ENCODE data around the gene FDPS.
A peak's percentile ranks its signal among the peaks of the same experiment; 100 is the strongest.
"Not testable (repeated sequence)": the region's sequence is repeated elsewhere in the genome, so short reads cannot be mapped to it uniquely, and the experiment has no call there.

Gene FDPS

DNA sequence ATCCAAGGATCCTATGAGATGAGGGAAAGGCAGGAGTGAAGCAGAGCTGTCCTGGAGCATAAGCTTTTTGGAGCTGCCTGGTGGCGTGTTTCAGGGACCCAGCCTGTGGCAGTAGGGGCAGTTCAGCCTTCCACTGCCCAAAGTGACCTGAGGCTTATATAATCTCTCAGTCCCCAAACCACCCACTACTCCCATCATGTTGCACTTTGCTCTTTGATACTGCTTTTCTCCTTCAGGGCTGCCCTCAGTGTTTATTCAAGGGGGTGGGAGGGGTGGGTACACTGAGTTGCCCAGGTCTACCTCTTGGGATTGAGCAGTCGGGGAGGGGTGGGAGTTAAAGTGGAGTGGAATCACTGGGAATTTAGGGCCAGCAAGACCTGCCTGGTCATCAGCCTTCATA is 22.1 kb upstream of the FDPS start:
- DNase-seq: no peak

GRCh38 chr1:155287987-155288543 is 20.6 kb upstream of the FDPS start:
- DNase-seq: no peak

- not testable (repeated sequence) for DNase-seq
Observed at GRCh38 chr1:155291006-155291405, 17.7 kb upstream of the FDPS start.

GRCh38 chr1:155293086-155293749 is 15.4 kb upstream of the FDPS start:
- DNase-seq: no peak

- DNase-seq: no peak
Observed at GRCh38 chr1:155294520-155295182, 14.0 kb upstream of the FDPS start.

- no peak for DNase-seq
Observed at GRCh38 chr1:155295183-155295941, 13.3 kb upstream of the FDPS start.

DNA sequence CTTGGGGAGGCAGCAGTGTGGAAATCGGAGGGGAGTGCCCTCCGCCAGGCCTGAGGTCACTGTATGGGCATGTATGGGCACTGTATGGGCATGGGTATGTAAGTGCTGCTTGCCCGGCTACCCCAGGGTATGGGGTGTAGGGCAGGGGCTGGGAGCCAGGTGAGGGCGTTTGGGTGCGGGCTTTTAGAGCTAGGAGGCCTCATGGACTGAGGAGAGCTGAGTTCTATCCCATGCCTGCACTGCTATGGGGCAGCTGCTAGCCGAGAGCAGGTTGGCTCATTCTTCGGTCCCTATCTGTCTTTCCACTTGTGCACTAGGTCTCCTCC is 12.8 kb upstream of the FDPS start:
- DNase-seq: no peak

- DNase-seq: no peak
Observed at GRCh38 chr1:155296661-155297060, 12.0 kb upstream of the FDPS start.

- no peak for DNase-seq
Observed at GRCh38 chr1:155297384-155297783, 11.3 kb upstream of the FDPS start.

DNA sequence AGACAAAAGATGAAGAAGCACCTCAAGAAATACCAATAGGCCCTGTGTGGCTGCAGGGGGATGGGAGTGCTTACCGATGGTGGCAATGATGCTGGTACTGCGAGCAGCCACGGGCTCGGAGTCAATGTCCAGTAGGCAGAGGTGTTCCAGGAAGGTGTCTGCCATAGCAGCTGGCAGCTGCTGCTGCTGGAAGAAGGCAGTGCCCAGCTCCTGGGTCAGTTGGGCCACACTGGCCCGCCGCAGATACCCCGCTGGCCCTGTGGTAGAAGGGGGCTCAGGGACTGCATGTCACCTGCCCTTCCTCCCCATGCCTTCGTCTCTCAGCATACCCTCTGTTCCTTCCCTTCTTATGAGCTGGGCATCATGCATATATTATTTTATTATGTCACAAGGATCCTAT is 8.6 kb upstream of the FDPS start:
- no peak for DNase-seq

- DNase-seq: no peak
Observed at GRCh38 chr1:155300553-155301329, 7.9 kb upstream of the FDPS start.

DNA sequence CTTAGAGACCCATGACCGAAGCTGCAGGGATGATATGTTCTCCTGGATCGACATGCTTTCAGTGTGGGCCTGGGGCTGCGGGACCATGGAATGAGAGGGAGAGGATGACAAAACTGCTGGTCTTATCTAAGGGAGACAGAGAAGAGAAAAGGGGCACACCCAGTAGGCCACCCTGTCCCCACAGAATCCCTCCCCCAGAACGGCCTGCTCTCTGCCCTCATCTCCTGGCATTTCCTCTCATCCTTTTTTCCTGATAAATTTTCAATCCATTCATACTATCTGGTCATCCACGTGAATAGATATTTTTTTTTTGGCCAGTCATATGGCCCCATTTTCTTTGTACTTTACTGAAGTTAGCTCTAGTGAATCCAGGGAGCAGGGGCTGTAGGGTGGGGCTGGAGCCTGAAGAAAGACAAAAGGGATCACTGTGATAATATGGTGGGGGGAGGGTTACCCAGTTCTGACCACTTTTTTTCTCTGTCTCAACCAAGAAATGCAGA is 7.3 kb upstream of the FDPS start, which contains the start of gene PKLR:
Gene PKLR, minus strand, starts transcription at position 97 of the 500 bp plus-strand sequence. Its CDS starts 43 bp downstream, at position 54.
- no peak for DNase-seq

GRCh38 chr1:155304558-155305063 is 4.1 kb upstream of the FDPS start:
- DNase-seq: no peak

DNA sequence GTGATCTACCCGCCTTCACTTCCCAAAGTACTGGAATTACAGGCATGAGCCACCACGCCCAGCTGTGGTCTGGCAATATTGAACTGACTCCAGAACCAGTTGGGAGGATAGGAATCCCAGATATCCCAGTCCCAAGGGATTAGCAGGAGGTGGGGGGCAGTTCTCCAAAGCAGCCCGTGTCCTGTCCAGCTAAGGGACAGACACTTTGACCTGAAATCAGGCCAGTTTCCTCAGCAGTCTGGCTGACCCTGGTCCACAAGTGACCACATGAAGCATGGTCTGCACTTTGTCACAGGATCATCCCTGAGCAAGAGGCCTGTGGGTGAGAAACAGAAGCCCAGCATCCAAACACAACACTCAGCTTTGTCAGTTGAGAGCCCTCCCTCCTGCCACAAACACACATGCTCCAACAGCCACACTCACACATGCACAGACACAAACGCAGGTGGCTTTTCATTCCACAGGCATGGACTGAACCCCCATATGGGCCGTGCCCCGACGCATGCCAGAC is 2.7 kb upstream of the FDPS start:
- DNase-seq: no peak

DNA sequence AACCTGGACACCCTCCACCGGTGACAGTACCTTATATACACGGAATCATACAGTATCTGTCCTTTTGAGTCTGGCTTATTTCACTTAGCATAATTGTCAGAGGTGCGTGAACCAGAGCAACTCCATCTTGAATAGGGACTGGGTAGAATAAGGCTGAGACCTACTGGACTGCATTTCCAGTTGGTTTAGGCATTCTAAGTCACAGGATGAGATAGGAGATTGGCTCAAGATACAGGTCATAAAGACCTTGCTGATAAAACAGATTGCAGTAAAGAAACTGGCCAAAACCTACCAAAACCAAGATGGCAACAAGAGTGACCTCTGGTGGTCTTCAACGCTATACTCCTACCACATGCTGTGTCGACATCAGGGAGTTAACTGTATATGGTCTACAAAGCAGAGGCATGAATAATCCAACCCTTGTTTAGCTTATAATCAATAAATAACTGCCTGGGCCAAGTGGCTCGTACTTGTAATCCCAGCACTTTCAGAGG is 1.4 kb upstream of the FDPS start:
- no peak for DNase-seq

DNA sequence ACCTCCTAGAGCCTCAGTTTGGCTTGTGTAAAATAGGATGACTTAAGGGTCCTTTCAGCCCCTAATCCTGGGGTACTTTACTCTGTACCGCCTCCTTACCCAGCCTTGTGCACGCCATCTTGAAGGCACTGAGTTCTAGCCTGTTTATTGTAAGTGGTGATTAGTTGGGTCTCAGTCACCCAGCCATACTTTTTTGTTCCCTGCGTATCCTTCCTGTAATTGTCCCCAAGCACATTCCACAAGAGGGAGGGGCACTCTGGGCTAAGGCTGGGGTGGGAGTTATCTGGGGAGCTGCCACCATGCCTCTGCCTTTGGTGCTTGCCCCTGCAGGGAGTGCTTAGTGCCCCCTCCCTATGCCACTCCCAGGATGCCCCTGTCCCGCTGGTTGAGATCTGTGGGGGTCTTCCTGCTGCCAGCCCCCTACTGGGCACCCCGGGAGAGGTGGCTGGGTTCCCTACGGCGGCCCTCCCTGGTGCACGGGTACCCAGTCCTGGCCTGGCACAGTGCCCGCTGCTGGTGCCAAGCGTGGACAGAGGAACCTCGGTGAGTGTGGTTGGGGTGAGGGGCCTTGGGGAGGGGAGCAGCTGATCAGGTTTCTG is 856 bp downstream of the FDPS start:
- no peak for DNase-seq

GRCh38 chr1:155313261-155313660 is 4.6 kb downstream of the FDPS start:
- no peak for DNase-seq

DNA sequence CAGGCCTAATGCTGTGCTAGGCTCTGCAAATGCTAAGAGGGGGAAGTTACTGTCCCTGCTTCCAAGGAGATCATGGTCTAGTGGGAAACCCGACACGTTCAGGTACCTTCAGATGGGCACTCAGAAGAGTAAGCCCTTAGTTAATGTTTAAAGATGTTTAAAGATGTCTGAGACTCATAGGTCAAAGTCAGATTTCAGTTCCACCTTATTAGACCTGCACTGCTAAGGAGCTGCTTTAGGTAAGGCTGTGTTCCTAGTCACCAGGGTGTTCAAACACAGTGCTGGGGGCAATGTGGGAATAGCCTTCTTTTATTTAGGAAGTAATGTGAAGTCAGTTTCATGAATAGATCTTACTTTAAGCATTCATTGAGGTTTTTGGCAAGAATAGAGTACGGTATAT is 8.3 kb downstream of the FDPS start:
- DNase-seq: no peak

GRCh38 chr1:155318082-155318481 is 9.4 kb downstream of the FDPS start:
- no peak for DNase-seq

- DNase-seq: no peak
Observed at GRCh38 chr1:155319536-155319935, 10.9 kb downstream of the FDPS start.

DNA sequence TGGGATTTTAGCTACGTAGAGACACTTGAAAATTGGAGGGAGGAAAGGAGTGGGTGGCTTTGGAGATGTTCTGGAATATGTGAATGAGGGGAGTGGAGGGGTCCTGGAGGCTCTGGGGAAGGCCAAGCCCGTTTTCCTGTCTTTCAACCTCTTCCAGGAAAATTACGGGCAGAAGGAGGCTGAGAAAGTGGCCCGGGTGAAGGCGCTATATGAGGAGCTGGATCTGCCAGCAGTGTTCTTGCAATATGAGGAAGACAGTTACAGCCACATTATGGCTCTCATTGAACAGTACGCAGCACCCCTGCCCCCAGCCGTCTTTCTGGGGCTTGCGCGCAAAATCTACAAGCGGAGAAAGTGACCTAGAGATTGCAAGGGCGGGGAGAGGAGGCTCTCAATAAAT is 11.6 kb downstream of the FDPS start:
- DNase-seq: peak; percentile 43

Data from left hindlimb (tissue), 1 donor.